Left kidney (tissue), 2 donors: ENCODE results near the gene MMP7. TPM values are rescaled to one million over a fixed set of nuclear protein-coding genes. Genes with fewer than 3 reads are reported as not detected.

ENCODE experiments used
- DNase-seq: peaks from one replicate; pipeline ENCODE4 v3.0.0-alpha.2; 2013
- polyA plus RNA-seq: library from polyadenylated mRNA; unstranded; fragments of 120-200 nt; gene quantifications from one replicate; pipeline ENCODE4 v1.2.1, GENCODE V29; 2013; ENCODE audit not compliant: insufficient read length

Gene MMP7
- polyA plus RNA-seq, 1 donor: 26.0 TPM

- no peak for DNase-seq
These were observed 33.5 kb downstream of the MMP7 start for GRCh38 chr11:102497061-102497460.

GRCh38 chr11:102495161-102496042, 35.1 kb downstream of the MMP7 start:
- peak; percentile 84 for DNase-seq

DNA sequence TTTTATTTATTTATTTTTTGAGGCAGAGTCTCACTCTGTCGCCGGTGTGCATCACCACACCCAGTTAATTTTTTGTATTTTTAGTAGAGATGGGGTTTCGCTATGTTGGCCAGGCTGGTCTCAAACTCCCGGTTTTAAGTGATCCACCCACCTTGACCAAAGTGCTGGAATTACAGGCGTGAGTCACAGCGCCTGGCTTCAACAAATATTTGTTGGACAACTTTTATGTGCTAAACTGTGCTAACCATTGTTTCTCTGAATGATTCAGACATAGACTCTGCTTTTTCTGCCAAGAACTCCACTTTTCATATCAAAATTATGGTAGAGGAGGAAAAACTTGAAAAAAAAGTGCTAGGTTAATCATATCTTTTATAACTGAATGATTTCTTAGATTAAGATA, 36.3 kb downstream of the MMP7 start:
- no peak for DNase-seq

DNA sequence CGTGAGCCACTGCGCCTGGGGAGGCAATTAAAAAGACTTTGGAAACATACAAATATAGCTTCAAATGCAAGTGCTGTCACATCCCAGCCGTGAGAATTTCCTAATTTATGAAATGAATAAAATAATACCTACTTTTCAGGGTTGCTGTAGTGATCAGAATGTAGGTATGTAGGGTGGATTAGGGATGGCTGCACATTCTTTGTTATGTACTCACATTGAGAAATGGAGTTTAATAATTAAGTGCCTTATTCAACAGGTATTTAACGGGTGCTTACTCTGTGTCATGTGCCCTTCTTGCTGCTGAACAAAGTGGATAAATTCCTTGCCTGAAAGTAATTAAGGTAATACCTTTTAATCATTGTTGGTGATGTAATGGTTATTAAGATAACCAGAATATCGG, 37.0 kb downstream of the MMP7 start:
- no peak for DNase-seq

DNA sequence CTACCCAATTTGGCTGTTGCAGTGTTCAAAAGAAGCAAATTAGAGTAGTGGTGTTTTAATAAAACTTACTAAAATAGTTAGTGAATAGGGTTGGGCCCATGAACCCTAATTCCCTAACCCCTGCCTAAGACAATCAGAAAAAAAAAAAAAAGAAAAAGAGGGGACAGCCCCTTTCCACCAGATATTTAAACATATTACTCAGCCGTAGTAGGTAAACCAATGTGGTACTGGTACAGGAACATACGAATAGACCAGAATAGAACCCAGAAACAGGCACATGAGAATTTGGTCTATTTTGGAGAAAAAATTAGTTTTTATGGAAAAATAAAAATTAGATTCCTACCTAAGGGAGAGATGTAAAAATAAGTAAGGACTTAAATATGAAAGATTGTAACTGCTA, 38.6 kb downstream of the MMP7 start:
- DNase-seq: no peak

- DNase-seq: no peak
These were observed 41.1 kb downstream of the MMP7 start for GRCh38 chr11:102489186-102490145.

GRCh38 chr11:102488208-102488607, 42.3 kb downstream of the MMP7 start:
- no peak for DNase-seq

DNA sequence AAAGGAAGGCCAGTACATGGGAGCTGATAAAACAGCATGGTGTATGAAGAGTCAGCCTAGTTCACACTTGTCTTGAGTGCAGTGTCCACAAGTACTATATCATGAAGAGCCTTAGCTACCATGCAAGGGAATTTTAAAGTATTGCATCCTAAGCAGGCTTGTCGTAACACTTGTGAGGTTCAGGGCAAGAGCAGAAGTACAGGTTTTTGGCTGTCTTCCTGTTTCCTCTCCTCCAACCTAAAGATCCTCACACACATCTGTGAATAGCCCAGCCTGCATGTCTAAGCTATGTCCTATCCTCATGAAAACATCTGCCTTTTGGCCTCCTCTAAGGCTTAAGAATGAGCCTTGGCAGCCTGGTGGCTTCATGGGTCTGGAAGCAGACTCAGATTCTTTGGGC, 43.3 kb downstream of the MMP7 start:
- DNase-seq: no peak

GRCh38 chr11:102486584-102486983, 44.0 kb downstream of the MMP7 start:
- no peak for DNase-seq

DNA sequence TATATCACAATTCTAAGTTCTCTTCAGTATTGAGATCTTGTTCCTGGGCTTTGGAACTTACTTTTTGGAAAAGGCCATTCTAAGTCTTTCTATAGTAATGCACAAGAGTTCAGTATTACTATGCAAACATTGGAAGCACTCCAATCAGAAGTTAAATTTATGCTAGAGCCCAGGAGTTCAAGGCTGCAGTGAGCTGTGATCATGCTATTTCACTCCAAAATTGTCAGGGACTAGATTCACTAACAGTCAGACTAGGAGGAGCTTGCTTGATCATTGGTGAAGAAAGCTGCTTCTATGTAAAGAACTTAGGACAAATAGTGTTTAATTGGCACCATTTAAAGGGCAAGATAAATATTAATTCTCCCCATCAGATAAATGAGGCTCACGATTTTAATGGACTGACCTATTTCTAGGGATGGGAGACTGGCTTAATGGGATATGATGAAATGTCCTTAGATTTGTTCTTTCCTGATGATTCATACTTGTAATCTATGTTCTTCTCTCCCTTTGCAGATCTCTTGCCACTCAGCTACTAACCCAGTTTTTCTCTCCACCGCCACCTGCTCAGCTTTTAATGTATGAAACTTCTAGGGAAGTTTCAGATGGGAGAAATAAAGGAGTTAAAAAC, 45.3 kb downstream of the MMP7 start:
- no peak for DNase-seq

GRCh38 chr11:102482433-102482832, 48.1 kb downstream of the MMP7 start:
- no peak for DNase-seq

DNA sequence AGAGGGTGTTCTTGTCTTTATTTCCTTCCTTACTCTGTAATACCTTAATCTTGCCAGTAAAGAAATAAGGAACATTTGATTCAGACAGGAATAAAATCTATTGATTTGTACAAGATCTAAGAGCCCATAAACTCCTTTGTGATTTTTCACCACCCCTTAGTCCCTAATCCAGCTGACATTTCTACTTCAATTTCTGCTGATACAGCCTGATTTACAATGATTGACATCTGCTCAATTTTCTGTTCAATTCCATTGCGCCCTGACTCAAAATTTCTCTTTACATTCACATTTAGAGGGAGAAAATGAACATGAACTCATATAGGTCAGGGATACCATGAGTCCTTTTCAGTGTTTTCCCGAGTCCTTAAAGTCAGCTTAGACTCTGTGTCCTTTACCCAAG, 50.8 kb downstream of the MMP7 start:
- no peak for DNase-seq

GRCh38 chr11:102478673-102479299, 51.8 kb downstream of the MMP7 start:
- DNase-seq: no peak

DNA sequence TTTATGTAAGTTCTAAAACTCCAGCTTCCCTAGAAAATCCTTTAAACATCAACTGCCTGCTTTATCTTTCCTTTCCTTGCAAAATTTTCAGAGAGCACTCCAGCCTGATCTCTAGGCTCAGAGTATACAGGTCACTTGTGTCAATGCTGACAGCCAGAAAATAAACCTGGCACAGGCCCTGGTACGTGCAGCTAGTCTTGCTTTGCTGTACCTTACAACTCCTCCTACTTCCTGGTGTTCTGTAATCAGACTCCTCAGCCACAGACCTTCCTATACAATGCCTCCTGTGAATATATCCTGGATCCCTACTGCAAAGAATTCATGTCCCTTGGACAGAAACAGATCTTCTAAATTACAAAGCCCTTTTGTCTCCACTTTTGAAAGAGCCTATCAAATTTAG, 53.7 kb downstream of the MMP7 start:
- no peak for DNase-seq

DNA sequence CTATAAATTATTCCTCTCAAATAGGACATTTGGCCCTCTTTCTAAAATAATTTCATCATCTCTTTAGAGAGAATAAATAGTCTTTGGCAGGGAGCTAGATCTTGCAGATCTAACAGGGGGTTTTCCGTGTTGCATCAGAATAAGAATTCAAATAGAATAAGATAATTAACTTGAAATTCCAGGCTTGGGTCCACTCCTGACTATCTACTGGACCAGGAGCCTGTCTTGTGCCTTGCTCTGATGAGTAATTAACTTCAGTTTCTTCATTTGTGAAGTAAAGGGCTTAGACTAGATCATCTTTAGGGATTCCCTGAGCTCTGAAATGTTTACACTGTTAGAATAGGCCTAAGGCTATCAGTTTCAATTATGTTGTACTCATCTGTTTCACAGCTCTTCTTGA, 54.5 kb downstream of the MMP7 start:
- no peak for DNase-seq

- DNase-seq: no peak
These were observed 57.0 kb downstream of the MMP7 start for GRCh38 chr11:102473543-102473942.

GRCh38 chr11:102472127-102472526, 58.4 kb downstream of the MMP7 start:
- DNase-seq: no peak

GRCh38 chr11:102471474-102471873, 59.1 kb downstream of the MMP7 start:
- DNase-seq: no peak
